GM12892 (cell line): ENCODE data around the gene CACHD1.

Source experiments
- POLR2A ChIP-seq: IDR thresholded peaks from 2 replicates; pipeline ENCODE4 v1.6.1; 2011; ENCODE audit warnings: low read depth, low read length, control low read depth
- POLR2AphosphoS5 ChIP-seq: IDR thresholded peaks from 2 replicates; pipeline ENCODE4 v1.6.1; 2011; ENCODE audit warnings: low read depth, low read length, control low read depth
- TAF1 ChIP-seq: IDR thresholded peaks from 2 replicates; pipeline ENCODE4 v1.6.1; 2011; ENCODE audit warnings: low read depth, mild to moderate bottlenecking, control low read depth, low read length, borderline replicate concordance

GRCh38 chr1:64516301-64516700, 46.4 kb downstream of the CACHD1 start:
- TF ChIP-seq POLR2AphosphoS5 = no peak
- no peak for TF ChIP-seq POLR2A
- no peak for TF ChIP-seq TAF1
